Skin epidermis (tissue), 12 donors: ENCODE data around the gene BLM.
"Not testable (repeated sequence)": the region's sequence is repeated elsewhere in the genome, so short reads cannot be mapped to it uniquely, and the experiment has no call there.

Experiments
- H3K27ac ChIP-seq, 21 experiments: fragments of 200-600 bp; sonication (generic) in 11 of 21; one replicate each; pipeline ENCODE4 v1.5.0; 2020; ENCODE audit warnings: mild to moderate bottlenecking in 3 of 21, inconsistent platforms in 2 of 21, moderate library complexity in 2 of 21
- H3K4me3 ChIP-seq, 7 experiments: fragments of 200-600 bp; sonication (generic) in 2 of 7; one replicate each; pipeline ENCODE4 v1.5.0; 2020; ENCODE audit warnings: inconsistent platforms in 2 of 7, mild to moderate bottlenecking in 2 of 7, moderate library complexity in 1 of 7

Gene BLM

GRCh38 chr15:90716317-90716975, 700 bp upstream of the BLM start:
- H3K27ac ChIP-seq, result peak overlapping the region; percentile 14 to 98 (median 88)

GRCh38 chr15:90718232-90718631, 1.1 kb downstream of the BLM start:
- H3K4me3 ChIP-seq, result peak overlapping the region in 1 of 7 experiments; percentile 69
- H3K27ac ChIP-seq, result no peak overlapping the region

More at GRCh38 chr15:90716317-90716975, 700 bp upstream of the BLM start:
- peak overlapping the region; percentile 48 to 82 (median 69) for H3K4me3 ChIP-seq

DNA sequence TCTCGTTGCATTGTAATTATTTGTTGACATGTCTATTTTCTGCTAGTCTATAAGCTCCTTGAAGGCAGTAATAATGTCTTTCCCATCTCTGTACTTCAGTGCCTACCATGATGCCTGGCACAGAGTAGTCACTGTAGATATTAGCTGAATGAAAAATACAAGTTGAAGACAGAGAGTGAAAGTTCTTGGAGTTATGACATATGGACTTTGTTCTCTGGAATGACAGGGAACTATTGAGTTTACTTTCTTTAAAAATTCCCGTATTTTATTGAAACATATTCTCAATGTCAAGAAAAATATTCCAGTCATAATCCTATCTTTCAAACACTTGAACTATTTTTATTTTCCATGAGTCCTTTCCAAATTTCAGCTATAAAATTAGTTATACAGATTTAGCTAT, 3.0 kb downstream of the BLM start:
- Histone ChIP-seq H3K27ac (no peak overlapping the region), H3K4me3 (no peak overlapping the region)

DNA sequence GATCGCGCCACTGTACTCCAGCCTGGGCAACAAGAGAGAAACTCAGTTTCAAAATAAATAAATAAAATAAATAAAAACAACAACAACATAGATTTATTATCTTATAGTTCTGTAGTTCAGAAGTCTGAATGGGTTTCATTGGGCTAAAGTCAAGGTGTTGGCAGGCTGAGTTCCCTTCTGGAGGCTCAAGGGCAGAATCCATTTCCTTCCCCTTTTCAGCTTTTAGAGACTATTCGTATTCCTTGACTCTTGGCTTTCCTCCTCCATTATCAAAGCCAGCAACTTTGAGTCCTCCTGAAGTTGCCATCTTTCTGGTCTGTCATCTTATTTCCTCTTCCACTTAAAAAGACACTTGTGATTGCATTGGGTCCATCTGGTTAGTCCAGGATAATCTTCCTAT, 12.1 kb downstream of the BLM start:
- Histone ChIP-seq H3K4me3 (no peak overlapping the region), H3K27ac (no peak overlapping the region)

GRCh38 chr15:90730290-90730689, 13.1 kb downstream of the BLM start:
- no peak overlapping the region for H3K27ac ChIP-seq
- H3K4me3 ChIP-seq, result no peak overlapping the region

DNA sequence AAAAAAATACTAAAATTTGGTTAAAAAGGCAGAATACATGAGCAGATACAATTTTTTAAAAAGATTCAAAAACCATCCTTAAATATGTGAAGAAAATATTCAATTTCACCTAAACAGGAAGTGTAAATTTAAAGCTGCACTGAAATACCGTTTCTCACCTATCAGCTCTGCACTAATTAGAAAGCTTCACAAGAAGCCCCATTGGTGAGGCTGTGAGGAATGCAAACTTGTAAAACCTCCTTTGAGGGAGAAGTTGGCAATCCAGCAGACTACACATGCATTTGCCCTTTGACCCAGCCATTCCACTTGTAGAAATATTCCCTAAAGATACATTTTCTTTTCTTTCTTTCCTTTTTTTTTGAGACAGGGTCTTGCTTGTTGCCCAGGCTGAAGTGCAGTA, 18.8 kb downstream of the BLM start:
- Histone ChIP-seq H3K27ac (peak overlapping the region in 1 of 21 experiments; percentile 17), H3K4me3 (no peak overlapping the region)

DNA sequence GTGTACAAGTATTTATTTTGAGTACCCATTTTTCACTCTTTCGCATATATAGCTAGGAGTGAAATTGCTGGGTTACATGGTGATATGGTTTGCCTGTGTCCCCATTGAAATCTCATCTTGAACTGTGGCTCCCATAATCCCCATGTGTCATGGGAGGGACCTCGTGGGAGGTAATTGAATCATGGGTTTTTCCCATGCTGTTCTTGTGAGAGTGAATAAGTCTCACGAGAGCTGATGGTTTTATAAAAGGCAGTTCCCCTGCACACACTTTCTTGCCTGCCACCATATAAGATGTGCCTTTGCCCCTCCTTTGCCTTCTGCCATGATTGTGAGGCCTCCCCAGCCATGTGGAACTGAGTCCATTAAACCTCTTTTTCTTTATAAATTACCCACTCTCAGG, 23.4 kb downstream of the BLM start:
- H3K4me3 ChIP-seq, H3K27ac ChIP-seq: not testable (repeated sequence)

DNA sequence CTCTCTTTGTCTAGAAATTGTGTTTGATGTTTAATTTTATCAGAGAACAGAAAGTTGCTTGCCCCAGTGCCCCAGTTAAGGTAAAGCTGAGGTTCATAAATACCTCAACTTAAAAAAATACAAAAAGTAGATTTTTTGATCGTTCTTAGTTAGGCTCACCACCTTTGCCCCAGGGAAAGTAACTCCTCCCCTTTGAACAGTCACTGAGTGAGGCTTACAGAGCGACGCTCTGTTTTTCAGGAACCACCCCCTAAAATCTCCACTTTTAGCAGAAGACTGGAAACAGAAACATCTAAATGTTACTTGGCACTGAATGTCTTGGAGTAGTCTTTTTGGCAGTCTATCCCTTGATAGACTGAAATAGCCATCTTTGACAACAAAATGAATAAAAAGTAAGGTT, 24.9 kb downstream of the BLM start:
- Histone ChIP-seq H3K4me3 (no peak overlapping the region), H3K27ac (no peak overlapping the region)

DNA sequence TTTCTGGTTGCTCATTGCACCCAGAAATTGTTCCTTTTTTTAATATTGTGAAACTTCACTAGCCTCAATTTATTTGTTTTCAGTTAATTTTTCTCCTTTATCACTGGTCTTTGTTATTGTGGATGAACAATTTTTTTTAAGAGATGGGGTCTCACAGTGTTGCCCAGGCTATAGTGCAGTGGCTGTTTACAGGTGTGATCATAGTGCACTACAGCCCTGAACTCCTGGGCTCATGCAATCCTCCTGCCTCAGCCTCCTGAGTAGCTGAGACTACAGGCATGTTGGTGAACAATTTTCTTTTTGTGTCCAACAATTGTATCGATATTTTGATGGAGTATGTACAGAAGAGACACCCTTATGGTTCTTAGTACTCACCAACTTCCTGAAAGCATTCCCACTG, 26.3 kb downstream of the BLM start:
- Histone ChIP-seq H3K27ac (no peak overlapping the region), H3K4me3 (no peak overlapping the region)

DNA sequence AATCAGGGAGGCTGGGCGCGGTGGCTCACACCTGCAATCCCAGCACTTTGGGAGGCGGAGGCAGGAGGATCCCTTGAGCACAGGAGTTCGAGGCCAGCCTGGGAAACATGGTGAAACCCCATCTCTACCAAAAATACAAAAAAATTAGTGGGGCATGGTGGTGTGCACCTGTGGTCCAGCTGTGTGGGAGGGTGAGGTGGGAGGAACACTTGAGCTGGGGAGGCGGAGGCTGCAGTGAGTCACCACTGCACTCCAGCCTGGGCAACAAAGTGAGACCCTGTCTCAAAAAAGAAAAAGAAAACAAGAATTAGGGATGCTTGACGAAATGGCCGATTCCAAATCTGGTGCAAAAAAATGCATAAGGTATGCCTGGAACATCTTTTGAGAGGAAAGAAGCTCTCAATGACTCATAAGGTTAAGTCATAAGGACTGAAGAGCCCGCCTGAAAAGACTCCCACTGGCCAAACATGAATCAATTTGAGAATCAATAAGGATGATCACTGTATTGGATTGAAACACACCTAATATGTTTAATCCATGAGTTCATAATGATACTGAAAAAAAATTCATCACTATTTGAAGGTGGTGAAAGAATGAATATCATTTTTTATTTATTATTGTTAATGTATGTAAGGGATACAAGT, 27.7 kb downstream of the BLM start:
- no peak overlapping the region for H3K27ac ChIP-seq

GRCh38 chr15:90749754-90750153, 32.6 kb downstream of the BLM start:
- no peak overlapping the region for H3K4me3 ChIP-seq
- H3K27ac ChIP-seq, result no peak overlapping the region

More for the DNA sequence above, 27.7 kb downstream of the BLM start:
- H3K4me3 ChIP-seq, result no peak overlapping the region

DNA sequence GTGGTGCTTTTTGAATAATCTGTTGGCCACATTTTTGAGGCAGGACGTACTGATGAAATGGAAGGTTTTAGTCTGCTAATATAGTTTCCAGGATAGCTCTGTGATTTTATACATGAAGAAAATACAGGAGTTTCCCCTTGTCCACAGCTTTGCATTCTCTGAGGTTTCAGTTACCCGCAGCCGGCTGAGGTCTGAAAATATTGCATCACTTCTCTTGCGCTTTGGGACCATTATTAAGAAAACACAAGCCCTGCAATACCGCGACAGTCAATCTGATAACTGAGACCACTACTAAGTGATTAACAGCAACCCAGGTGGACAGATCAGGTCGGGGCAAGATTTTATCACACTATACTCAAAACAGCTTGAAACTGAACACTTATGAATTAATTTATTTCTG, 33.0 kb downstream of the BLM start:
- no peak overlapping the region for H3K4me3 ChIP-seq
- no peak overlapping the region for H3K27ac ChIP-seq

- Histone ChIP-seq H3K27ac (no peak overlapping the region), H3K4me3 (no peak overlapping the region)
These were observed 34.2 kb downstream of the BLM start for GRCh38 chr15:90751300-90751825.

GRCh38 chr15:90756916-90757315, 39.8 kb downstream of the BLM start:
- Histone ChIP-seq H3K4me3 (no peak overlapping the region), H3K27ac (no peak overlapping the region)

GRCh38 chr15:90757461-90757860, 40.3 kb downstream of the BLM start:
- Histone ChIP-seq H3K27ac (no peak overlapping the region), H3K4me3 (no peak overlapping the region)

DNA sequence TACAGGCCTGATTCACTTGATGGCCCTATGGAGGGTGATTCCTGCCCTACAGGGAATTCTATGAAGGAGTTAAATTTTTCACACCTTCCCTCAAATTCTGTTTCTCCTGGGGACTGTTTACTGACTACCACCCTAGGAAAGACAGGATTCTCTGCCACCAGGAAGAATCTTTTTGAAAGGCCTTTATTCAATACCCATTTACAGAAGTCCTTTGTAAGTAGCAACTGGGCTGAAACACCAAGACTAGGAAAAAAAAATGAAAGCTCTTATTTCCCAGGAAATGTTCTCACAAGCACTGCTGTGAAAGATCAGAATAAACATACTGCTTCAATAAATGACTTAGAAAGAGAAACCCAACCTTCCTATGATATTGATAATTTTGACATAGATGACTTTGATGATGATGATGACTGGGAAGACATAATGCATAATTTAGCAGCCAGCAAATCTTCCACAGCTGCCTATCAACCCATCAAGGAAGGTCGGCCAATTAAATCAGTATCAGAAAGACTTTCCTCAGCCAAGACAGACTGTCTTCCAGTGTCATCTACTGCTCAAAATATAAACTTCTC, 43.6 kb downstream of the BLM start:
- peak overlapping the region in 2 of 21 experiments; percentile 2 to 71 for H3K27ac ChIP-seq
- no peak overlapping the region for H3K4me3 ChIP-seq

DNA sequence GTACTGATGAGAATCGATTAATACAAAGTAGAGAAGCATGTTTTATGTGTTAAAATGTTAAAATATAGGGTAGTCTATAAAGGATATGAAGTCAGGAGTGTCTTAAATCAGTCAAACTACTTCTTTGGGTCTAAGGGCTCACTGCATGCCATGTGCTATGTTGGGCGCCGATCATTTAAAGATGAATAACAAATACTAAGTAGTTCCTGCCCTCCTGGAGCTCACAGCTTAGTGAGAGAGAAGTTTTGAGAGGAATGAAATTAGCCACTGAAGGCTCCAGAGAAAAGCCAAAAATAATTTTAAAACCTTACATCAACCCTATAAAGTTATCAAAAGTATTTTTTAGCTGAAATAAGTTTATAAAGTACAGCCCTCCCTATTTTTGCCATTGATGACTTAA, 44.5 kb downstream of the BLM start:
- Histone ChIP-seq H3K27ac (peak overlapping the region in 6 of 21 experiments; percentile 13 to 71 (median 44)), H3K4me3 (no peak overlapping the region)

DNA sequence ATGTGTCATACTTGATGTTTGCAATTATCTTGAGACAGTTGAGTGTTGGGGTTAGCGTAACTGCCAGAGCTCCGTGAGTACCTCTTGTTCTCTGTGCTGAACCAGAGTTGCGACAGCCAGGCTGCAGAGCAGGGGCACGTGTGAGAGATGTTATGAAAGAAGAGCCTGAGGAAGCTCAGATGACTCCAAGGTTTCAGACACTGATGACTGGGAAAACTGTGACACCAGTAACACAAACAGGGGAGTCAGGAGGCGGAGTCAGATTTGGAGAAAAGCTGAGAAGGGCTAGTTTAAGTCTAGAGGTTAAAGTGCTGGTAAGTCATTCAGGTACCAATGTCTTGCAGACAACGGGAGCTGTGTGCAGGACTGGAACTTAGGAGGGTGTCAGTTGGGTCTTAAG, 45.0 kb downstream of the BLM start:
- Histone ChIP-seq H3K4me3 (no peak overlapping the region), H3K27ac (peak overlapping the region in 6 of 21 experiments; percentile 1 to 72 (median 12))

GRCh38 chr15:90763366-90764099, 46.4 kb downstream of the BLM start:
- peak overlapping the region in 1 of 21 experiments; percentile 6 for H3K27ac ChIP-seq
- H3K4me3 ChIP-seq, result no peak overlapping the region

DNA sequence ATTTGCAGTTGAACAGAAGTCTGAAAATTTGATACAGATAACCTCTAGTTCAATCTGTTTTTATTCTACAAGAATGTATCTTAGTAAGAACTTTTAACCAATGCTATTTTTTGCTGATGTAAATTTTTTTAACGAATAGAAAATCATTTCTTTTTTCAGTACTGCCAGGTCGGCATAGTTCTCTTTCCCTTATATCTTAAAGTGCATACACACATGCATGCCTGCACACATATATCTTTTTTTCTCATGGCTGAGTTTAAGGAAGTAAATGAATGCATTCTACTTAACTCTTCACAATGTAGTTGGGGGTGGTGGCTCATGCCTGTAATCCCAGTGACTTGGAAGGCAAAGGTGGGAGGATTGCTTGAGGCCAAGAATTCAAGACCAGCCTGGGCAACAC, 48.4 kb downstream of the BLM start:
- H3K27ac ChIP-seq, result no peak overlapping the region

More for the DNA sequence above, 48.4 kb downstream of the BLM start:
- no peak overlapping the region for H3K4me3 ChIP-seq
